ENCODE data around the gene SP4. TPM values are rescaled to one million over a fixed set of nuclear protein-coding genes. Genes with fewer than 3 reads are reported as not detected.

Gene SP4
- total RNA-seq, 4 donors from 2014 or later, result 6.4 to 21.2 (median 15.3) TPM

GRCh38 chr7:21427182-21427870 lies 557 bp upstream of the SP4 start:
- H3K4me1 ChIP-seq, result no peaks in the 10 kb centered on the region
- H3K9me3 ChIP-seq, result no peaks in the 10 kb centered on the region
- intact Hi-C loops (cut with DNase I; ENCODE audit: low total_unique reads), result no loop called here
- H3K27ac ChIP-seq, result peak overlapping the region; percentile 97 to 100
- H3K27me3 ChIP-seq, result no peaks in the 10 kb centered on the region
- peak overlapping the region; percentile 94 to 98 for H3K4me3 ChIP-seq
- peak; percentile 98 to 99 for DNase-seq
- no peaks in the 10 kb centered on the region for H3K36me3 ChIP-seq
- peak; percentile 37 to 66 for TF ChIP-seq POLR2A (IDR thresholded peaks at IDR 0.05)
- peak in 3 of 4 experiments; percentile 14 to 46 (median 19) for TF ChIP-seq CTCF (IDR thresholded peaks at IDR 0.05)

- intact Hi-C loops (cut with DNase I; ENCODE audit: low total_unique reads), result no loop called here
- Histone ChIP-seq H3K4me3 (peak overlapping the region; percentile 94 to 98), H3K27ac (peak overlapping the region; percentile 97 to 100), H3K27me3 (no peaks in the 10 kb centered on the region), H3K36me3 (no peaks in the 10 kb centered on the region), H3K4me1 (no peaks in the 10 kb centered on the region), H3K9me3 (no peaks in the 10 kb centered on the region)
- DNase-seq, result no peak
- no peak for TF ChIP-seq POLR2A (IDR thresholded peaks at IDR 0.05)
- no peak for TF ChIP-seq CTCF (IDR thresholded peaks at IDR 0.05)
These were observed 717 bp downstream of the SP4 start for GRCh38 chr7:21428659-21428941.

GRCh38 chr7:21429021-21429420 lies 1.1 kb downstream of the SP4 start:
- Histone ChIP-seq H3K9me3 (no peaks in the 10 kb centered on the region), H3K27ac (peak overlapping the region; percentile 97 to 100), H3K4me3 (peak overlapping the region in 1 of 2 donors; percentile 98), H3K27me3 (no peaks in the 10 kb centered on the region), H3K36me3 (no peaks in the 10 kb centered on the region), H3K4me1 (no peaks in the 10 kb centered on the region)
- no peak for DNase-seq
- intact Hi-C loops (cut with DNase I; ENCODE audit: low total_unique reads), result no loop called here
- TF ChIP-seq CTCF (IDR thresholded peaks at IDR 0.05) (no peak), POLR2A (IDR thresholded peaks at IDR 0.05) (no peak)

GRCh38 chr7:21429786-21430574 lies 2.1 kb downstream of the SP4 start:
- no peaks in the 10 kb centered on the region for H3K4me1 ChIP-seq
- intact Hi-C loops (cut with DNase I; ENCODE audit: low total_unique reads), result no loop called here
- H3K36me3 ChIP-seq, result no peaks in the 10 kb centered on the region
- no peak overlapping the region for H3K4me3 ChIP-seq
- H3K9me3 ChIP-seq, result no peaks in the 10 kb centered on the region
- H3K27ac ChIP-seq, result peak overlapping the region in 1 of 2 donors; percentile 100
- DNase-seq, result no peak
- no peak for TF ChIP-seq CTCF (IDR thresholded peaks at IDR 0.05)
- no peak for TF ChIP-seq POLR2A (IDR thresholded peaks at IDR 0.05)
- H3K27me3 ChIP-seq, result no peaks in the 10 kb centered on the region

GRCh38 chr7:21430575-21430954 lies 2.7 kb downstream of the SP4 start:
- no peaks in the 10 kb centered on the region for H3K9me3 ChIP-seq
- no peak for DNase-seq
- no peak overlapping the region for H3K27ac ChIP-seq
- no peak overlapping the region for H3K4me3 ChIP-seq
- intact Hi-C loops (cut with DNase I; ENCODE audit: low total_unique reads), result no loop called here
- no peaks in the 10 kb centered on the region for H3K27me3 ChIP-seq
- TF ChIP-seq CTCF (IDR thresholded peaks at IDR 0.05) (no peak), POLR2A (IDR thresholded peaks at IDR 0.05) (no peak)
- H3K36me3 ChIP-seq, result no peaks in the 10 kb centered on the region
- H3K4me1 ChIP-seq, result no peaks in the 10 kb centered on the region

Data from uterus (tissue), 4 donors.